Pancreas (tissue), 10 donors: Measurements from ENCODE around the gene MGMT. TPM values are rescaled to one million over a fixed set of nuclear protein-coding genes. Genes with fewer than 3 reads are reported as not detected.

ENCODE experiments used
- ATAC-seq, 4 donors: fragments of 200-7000 bp; cut with Tn5 transposase; one replicate each; pipeline versions ENCODE4 v1.8.0 to v1.9.1; 2020; ENCODE audit warnings: mild to moderate bottlenecking in 4 of 4, moderate library complexity in 4 of 4
- DNase-seq, 6 donors: peaks; one replicate each; pipeline ENCODE4 v3.0.0-alpha.2; 2020
- FAIRE-seq: peaks from 2 replicates; lab custom pipeline; 2012; peaks lifted over from hg19 to GRCh38; lab: Jason Lieb, UNC
- H3K27ac ChIP-seq, 4 donors: fragments of 200-600 bp; sonication (generic); 1 replicate in 3 of 4; 2 replicates in 1 of 4; pipeline versions ENCODE4 v1.5.0 to v1.8.0; 2020
- H3K27me3 ChIP-seq, 4 donors: fragments of 200-600 bp; one replicate each; pipeline ENCODE4 v1.8.0; 2021
- H3K36me3 ChIP-seq, 3 donors: fragments of 200-600 bp; sonication (generic) in 1 of 3; one replicate each; pipeline versions ENCODE4 v1.5.0 to v1.8.0; 2020 to 2021
- H3K4me1 ChIP-seq, 3 donors: fragments of 200-600 bp; one replicate each; pipeline ENCODE4 v1.8.0; 2021
- H3K4me3 ChIP-seq, 4 donors: fragments of 200-600 bp; sonication (generic) in 2 of 4; one replicate each; pipeline versions ENCODE4 v1.5.0 to v1.8.0; 2020 to 2021
- H3K9me3 ChIP-seq, 4 donors: fragments of 200-600 bp; one replicate each; pipeline ENCODE4 v1.8.0; 2021
- WGBS, 2 donors: extraction: QIAGEN DNeasy Blood & Tissue Kit; methylation state at CpG; one replicate each; pipeline ENCODE4 v1.1.7; 2013; 5-methylcytosine and 5-hydroxymethylcytosine counted together
- intact Hi-C, 3 donors: fragments of 100-400 bp; cut with DNase I; formaldehyde crosslinking; loops; one replicate each; pipeline versions ENCODE4 v1.11.1 to v1.14.2; 2022
- polyA plus RNA-seq, 2 donors: library from polyadenylated mRNA; stranded (reverse); fragments of 200-250 nt; gene quantifications; one replicate each; pipeline ENCODE4 v1.2.3, GENCODE V29; 2013
- total RNA-seq, 6 donors: library from RNA; stranded (reverse); fragmentation: NEBNext Ultra II Directional in 4 of 6; extraction: Animal tissue kit (Norgen Biotek cat#: 25700) in 4 of 6; gene quantifications; one replicate each; pipeline versions ENCODE4 v1.2.1 to v1.2.4, GENCODE V29; 2021 to 2023
- TF ChIP-seq, protein P1 (sequence below), 4 donors: fragments of 200-600 bp; sonication (generic) in 3 of 4; IDR thresholded peaks; one replicate each; pipeline versions ENCODE4 v1.5.0 to v1.8.0; 2021; ENCODE audit warnings: antibody characterized with exemption in 4 of 4
- donor health status: healthy with polysubstance abuse.
- donor health status: DM: no; HTN: no; CAD: no; lungs with moderate emphysema.
- donor health status: DM: no; HTN: no; CAD: no.
- donor health status: control.
- donor health status: control.
- donor health status: Bipolar disorder and iron deficiency.
- donor health status: DM: yes; HTN: yes; CAD: no.
- donor health status: DM: no; HTN: no; CAD: no.
- donor health status: DM: no; HTN: no; CAD: no.
- donor health status: DM: yes; HTN: yes; CAD: no.

The MGMT gene
- total and polyA plus RNA-seq, 8 donors: 9.1 to 18.6 (median 12.0) TPM

DNA sequence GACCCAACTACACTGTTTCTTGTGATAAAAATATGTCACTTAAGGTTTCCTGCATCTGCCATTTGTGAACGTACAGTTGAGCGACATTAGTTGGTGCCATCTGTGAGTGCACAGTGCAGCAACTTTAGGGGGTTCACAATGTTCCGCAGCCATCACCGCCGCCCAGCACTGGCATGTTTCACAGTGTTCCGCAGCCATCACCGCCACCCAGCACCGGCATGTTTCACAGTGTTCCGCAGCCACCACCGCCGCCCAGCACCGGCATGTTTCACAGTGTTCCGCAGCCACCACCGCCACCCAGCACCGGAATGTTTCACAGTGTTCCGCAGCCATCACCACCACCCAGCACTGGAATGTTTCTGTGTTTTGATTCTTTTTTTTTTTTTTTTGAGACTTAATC lies 83.0 kb downstream of the MGMT start:
- no peaks in the 10 kb centered on the region for H3K4me1 ChIP-seq
- 98% methylated on average over 16 of the region's 16 CpGs for WGBS, 2 donors
- no peak for FAIRE-seq

DNA sequence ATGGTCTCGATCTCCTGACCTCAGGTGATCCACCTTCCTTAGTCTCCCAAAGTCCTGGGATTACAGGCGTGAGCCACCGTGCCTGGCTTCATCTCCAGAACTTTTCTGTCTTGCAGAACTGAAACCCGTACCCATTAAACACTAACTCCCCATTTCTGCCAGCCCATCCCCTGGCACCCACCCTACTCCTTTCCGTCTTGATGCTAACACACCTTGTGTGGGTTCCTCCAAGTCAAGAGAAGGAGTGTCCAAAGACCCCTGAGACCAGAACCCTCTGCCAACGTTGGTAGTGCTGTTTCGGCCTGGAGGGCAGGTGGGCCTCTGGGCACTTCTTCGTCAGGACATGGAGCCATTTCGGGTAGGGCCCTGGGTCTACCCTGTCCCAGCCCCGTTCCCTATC lies 83.6 kb downstream of the MGMT start:
- 90 to 94% methylated on average over 10 of the region's 10 CpGs for WGBS, 2 donors
- no peak for ATAC-seq
- Histone ChIP-seq H3K4me3 (no peak overlapping the region), H3K9me3 (no peaks in the 10 kb centered on the region), H3K36me3 (no peaks in the 10 kb centered on the region), H3K27ac (no peak overlapping the region), H3K27me3 (no peaks in the 10 kb centered on the region), H3K4me1 (no peaks in the 10 kb centered on the region)
- intact Hi-C loops: no loop called here
- TF ChIP-seq, protein P1, sequence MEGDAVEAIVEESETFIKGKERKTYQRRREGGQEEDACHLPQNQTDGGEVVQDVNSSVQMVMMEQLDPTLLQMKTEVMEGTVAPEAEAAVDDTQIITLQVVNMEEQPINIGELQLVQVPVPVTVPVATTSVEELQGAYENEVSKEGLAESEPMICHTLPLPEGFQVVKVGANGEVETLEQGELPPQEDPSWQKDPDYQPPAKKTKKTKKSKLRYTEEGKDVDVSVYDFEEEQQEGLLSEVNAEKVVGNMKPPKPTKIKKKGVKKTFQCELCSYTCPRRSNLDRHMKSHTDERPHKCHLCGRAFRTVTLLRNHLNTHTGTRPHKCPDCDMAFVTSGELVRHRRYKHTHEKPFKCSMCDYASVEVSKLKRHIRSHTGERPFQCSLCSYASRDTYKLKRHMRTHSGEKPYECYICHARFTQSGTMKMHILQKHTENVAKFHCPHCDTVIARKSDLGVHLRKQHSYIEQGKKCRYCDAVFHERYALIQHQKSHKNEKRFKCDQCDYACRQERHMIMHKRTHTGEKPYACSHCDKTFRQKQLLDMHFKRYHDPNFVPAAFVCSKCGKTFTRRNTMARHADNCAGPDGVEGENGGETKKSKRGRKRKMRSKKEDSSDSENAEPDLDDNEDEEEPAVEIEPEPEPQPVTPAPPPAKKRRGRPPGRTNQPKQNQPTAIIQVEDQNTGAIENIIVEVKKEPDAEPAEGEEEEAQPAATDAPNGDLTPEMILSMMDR (IDR thresholded peaks at IDR 0.05): no peak
- FAIRE-seq: no peak
- no peak for DNase-seq

More for the DNA sequence above, 83.0 kb downstream of the MGMT start:
- intact Hi-C loops: no loop called here
- Histone ChIP-seq H3K27ac (no peak overlapping the region), H3K27me3 (no peaks in the 10 kb centered on the region), H3K4me3 (no peak overlapping the region), H3K9me3 (no peaks in the 10 kb centered on the region), H3K36me3 (no peaks in the 10 kb centered on the region)
- TF ChIP-seq, protein P1 (IDR thresholded peaks at IDR 0.05): no peak
- no peak for ATAC-seq
- DNase-seq: no peak

DNA sequence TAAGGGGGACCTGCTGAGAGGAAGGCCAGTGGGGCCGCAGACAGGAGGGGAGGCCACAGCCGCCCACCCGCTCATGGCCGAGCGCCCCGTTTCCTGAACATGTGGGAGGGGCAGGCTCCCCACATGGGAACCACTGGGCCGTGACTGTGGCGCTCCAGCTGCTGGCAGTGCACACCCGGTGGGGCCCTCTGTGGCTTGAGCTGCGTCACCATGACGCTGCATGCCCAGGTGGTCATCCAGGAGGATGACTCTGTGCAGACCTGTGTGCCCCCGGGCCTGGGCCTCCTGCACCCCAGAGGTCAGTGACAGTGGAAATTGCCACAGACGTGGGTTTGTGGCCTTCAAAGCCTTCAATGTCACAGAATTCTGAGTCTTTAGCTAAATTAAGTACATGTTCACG lies 85.1 kb downstream of the MGMT start:
- ATAC-seq: no peak
- Histone ChIP-seq H3K9me3 (no peaks in the 10 kb centered on the region), H3K27me3 (no peaks in the 10 kb centered on the region), H3K36me3 (no peaks in the 10 kb centered on the region), H3K4me1 (no peaks in the 10 kb centered on the region), H3K27ac (no peak overlapping the region), H3K4me3 (no peak overlapping the region)
- DNase-seq: peak in 1 of 6 donors; percentile 55
- no peak for FAIRE-seq
- intact Hi-C loops: no loop called here
- 95% methylated on average over 14 of the region's 14 CpGs for WGBS, 2 donors
- TF ChIP-seq, protein P1 (IDR thresholded peaks at IDR 0.05): no peak

DNA sequence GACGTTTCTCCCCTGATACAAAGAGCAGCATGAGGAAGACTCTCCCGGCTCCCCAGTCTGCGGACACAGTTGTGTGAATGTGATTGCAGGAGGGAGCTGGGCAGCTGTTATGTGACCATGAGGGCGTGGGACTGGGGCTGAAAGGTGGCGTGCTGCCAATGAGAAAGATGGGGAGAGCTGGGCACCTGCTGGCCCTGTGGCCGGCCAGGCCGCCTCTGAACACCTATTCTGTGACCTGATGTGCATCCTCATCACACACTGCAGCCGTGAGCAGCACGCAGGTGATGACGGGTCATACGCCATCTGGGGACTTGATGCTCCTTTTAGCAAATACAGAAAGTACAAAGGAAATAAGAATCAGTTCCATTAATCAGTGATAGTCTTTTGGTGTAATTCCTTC lies 86.9 kb downstream of the MGMT start:
- DNase-seq (no peak), FAIRE-seq (no peak), ATAC-seq (no peak)
- H3K27me3 ChIP-seq: no peaks in the 10 kb centered on the region
- no peaks in the 10 kb centered on the region for H3K36me3 ChIP-seq
- WGBS, 2 donors: 92 to 95% methylated on average over 11 of the region's 11 CpGs
- no peak overlapping the region for H3K27ac ChIP-seq
- intact Hi-C loops: no loop called here
- H3K9me3 ChIP-seq: no peaks in the 10 kb centered on the region
- no peaks in the 10 kb centered on the region for H3K4me1 ChIP-seq
- no peak overlapping the region for H3K4me3 ChIP-seq
- TF ChIP-seq, protein P1 (IDR thresholded peaks at IDR 0.05): no peak

DNA sequence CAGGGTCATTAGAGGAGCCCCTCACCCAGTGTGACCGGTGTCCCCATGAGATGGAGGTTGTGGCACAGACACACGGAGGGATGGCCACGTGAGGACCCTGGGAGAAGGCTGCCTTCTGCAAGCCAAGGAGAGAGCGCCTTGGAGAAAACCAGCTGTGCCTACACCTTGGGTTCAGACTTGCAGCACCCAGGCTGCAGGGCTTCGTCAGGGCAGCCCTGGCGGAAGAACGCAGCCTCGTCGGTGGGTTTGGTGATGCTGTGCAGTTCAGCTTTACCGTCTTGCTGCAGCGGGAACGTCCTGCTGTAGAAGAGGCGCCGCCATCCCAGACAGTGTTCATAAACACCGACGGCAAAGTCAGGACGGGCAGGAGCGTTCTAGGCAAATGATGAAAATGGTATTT lies 89.3 kb downstream of the MGMT start:
- DNase-seq (no peak), FAIRE-seq (no peak)
- 96 to 97% methylated on average over 18 of the region's 18 CpGs for WGBS, 2 donors

More for the DNA sequence above, 89.3 kb downstream of the MGMT start:
- H3K27me3 ChIP-seq: no peaks in the 10 kb centered on the region
- no peak overlapping the region for H3K27ac ChIP-seq
- H3K4me1 ChIP-seq: no peaks in the 10 kb centered on the region
- intact Hi-C loops: no loop called here
- no peak for ATAC-seq
- H3K9me3 ChIP-seq: no peaks in the 10 kb centered on the region
- TF ChIP-seq, protein P1 (IDR thresholded peaks at IDR 0.05): no peak
- no peaks in the 10 kb centered on the region for H3K36me3 ChIP-seq
- H3K4me3 ChIP-seq: no peak overlapping the region
